HG03558 (cell line): Measurements from ENCODE around the gene TUBA3C.
"Not testable (repeated sequence)": the region's sequence is repeated elsewhere in the genome, so short reads cannot be mapped to it uniquely, and the experiment has no call there.

ENCODE experiments used
- ATAC-seq: cut with Tn5 transposase; IDR thresholded peaks from one replicate; pipeline ENCODE4 v1.9.1; 2021; ENCODE audit warnings: moderate number of reproducible peaks; ENCODE audit not compliant: unreplicated experiment; ENCODE audit errors: extremely low read depth

Gene TUBA3C

DNA sequence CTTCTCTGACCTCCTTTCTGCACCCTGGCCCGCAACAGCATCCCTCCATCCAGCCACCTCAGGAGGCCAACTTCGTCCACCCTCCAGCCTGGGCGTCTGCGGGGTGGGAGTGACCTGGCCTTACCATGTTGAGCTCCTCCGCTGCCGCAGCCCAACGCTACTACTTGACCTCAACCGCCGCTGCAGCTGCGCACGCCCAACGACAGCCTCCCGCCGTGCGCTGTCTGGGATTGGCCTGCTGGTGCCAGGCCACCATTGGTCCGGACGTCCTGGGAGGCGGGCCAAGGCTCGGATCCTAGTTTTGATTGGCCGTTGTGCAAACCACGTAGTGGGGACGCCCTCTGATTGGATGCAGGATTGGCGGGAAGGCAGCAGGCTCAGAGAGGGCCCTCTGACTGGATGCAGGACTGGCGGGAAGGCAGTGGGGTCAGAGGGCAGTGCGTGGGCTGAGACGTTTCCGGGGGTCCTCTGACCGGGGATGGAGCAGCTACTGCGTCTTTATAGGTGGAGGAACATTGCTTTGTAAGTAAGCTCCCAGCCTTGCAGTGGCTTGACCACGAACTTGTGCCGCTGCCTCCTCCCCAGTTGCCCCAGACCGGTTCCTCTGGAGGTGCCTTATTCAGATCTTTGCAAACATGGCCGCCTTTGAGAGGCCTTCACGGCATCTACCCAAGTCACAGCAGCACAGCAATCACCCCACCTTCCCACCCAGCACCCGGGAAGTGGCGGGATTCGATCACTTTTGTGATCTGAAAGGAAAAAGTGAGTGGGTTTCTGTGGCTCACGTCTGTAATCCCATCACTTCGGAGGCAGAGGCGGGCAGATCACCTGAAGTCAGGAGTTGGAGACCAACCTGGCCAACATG is at the start of gene TUBA3C:
Gene TUBA3C, minus strand, starts transcription at position 204 of the 865 bp plus-strand sequence. Its CDS starts 77 bp downstream, at position 127.
- ATAC-seq: no peak

GRCh38 chr13:19207413-19207812 is 25.8 kb upstream of the TUBA3C start:
- not testable (repeated sequence) for ATAC-seq

GRCh38 chr13:19192622-19193021 is 11.0 kb upstream of the TUBA3C start:
- not testable (repeated sequence) for ATAC-seq

- not testable (repeated sequence) for ATAC-seq
Observed at GRCh38 chr13:19189911-19190310, 8.3 kb upstream of the TUBA3C start.

- ATAC-seq: not testable (repeated sequence)
Observed at GRCh38 chr13:19189368-19189767, 7.7 kb upstream of the TUBA3C start.

DNA sequence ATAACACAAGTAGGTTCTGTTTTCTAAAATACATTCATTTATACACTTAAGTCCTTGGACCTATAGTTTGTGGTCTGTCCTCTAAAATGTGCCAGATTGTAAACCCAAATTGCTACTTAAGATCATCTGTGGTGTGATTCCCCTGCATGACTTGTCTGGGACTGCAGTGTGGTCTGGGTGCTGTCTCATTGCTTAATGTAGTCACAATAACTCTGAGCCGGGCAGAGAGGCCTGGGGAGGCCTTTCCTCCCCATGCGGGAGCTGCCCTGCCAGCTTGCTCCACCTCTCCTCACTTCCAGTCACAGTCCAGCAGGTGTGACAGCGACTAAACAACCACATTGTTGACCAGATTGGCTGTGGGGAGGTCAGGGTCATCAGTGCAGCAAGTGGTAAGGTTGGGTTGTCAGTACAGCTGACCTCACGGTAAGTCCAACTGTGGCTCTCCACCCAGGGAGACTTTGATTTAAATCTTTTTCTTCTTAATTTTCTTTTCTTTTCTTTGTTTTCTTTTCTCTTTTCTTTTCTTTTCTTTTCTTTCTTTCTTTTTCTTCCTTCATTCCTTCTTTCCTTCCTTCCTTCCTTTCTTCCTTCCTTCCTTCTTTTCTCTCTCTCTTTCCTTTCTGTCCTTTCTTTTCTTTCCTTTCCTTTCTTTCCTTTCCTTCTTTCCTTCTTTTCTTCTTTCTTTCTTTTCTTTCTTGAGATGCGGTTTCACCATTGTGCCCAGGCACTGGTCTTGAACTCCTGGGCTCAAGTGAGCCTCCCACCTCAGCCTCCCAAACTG is 4.4 kb upstream of the TUBA3C start:
- no peak for ATAC-seq

- ATAC-seq: no peak
Observed at GRCh38 chr13:19185086-19185864, 3.7 kb upstream of the TUBA3C start.

GRCh38 chr13:19184176-19184575 is 2.6 kb upstream of the TUBA3C start:
- no peak for ATAC-seq

- no peak for ATAC-seq
Observed at GRCh38 chr13:19183676-19184075, 2.1 kb upstream of the TUBA3C start.

DNA sequence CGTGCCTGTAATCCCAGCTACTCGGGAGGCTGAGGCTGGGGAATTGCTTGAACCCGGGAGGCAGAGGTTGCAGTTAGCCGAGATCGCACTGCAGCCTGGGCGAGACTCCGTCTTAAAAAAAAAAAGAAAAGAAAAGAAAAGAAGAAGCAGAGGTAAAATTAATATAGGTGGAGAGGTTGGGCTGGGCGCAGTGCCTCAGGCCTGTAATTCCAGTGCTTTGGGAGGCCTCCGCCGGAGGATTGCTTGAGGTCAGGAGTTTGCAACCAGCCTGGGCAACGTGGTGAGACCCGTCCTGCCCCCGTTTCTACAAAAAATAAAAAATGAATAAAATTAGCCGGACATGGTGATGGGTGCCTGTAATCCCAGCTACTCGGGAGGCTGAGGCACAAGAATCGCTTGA is 912 bp upstream of the TUBA3C start:
- no peak for ATAC-seq

- no peak for ATAC-seq
Observed at GRCh38 chr13:19181021-19181620, 503 bp downstream of the TUBA3C start.

DNA sequence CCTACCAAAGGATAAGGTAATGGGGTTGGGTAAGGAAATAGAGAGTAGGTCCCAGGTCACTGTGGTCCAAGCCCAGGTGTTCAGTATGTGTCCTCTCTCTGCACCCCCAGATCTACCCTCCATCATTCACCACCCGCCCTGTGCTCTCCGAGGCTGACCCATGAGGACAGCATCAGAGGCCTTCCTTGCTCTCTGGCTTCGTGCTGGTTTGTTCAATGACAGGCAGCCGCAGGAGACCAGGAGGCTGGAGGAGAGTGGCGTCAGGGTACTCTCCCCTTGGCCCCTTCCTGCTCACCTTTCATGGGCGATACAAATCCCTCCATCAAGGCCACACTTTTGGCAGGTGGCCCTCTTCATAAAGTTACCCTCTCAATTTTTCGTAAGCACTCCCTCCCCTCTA is 1.7 kb downstream of the TUBA3C start:
- ATAC-seq: no peak

DNA sequence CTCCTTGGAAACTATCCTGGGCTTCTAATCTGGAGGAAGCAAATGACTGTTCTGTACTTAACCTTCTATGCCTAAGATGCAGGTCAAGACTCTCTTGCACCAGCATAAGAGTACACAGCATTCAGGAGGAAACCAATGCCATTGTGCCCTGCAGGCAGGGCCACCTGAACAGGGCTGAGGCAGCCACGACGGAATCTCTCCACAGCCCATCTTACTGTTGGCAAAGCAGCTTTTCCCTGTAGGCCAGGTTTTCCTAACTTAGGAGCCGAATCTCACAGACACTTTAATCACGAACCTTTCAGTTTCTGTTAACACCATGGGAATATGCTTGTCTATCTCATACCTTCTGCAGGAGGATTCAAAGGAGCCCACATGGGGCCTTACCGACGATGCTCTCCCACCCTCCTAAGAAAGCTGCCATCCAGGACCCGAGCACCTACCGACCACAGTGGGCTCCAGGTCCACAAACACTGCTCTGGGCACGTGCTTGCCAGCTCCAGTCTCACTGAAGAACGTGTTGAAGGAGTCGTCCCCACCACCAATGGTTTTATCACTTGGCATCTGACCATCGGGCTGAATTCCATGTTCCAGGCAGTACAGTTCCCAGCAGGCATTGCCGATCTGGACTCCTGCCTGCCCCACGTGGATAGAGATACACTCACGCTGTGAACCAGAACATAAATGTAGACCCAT is 2.6 kb downstream of the TUBA3C start:
- no peak for ATAC-seq

DNA sequence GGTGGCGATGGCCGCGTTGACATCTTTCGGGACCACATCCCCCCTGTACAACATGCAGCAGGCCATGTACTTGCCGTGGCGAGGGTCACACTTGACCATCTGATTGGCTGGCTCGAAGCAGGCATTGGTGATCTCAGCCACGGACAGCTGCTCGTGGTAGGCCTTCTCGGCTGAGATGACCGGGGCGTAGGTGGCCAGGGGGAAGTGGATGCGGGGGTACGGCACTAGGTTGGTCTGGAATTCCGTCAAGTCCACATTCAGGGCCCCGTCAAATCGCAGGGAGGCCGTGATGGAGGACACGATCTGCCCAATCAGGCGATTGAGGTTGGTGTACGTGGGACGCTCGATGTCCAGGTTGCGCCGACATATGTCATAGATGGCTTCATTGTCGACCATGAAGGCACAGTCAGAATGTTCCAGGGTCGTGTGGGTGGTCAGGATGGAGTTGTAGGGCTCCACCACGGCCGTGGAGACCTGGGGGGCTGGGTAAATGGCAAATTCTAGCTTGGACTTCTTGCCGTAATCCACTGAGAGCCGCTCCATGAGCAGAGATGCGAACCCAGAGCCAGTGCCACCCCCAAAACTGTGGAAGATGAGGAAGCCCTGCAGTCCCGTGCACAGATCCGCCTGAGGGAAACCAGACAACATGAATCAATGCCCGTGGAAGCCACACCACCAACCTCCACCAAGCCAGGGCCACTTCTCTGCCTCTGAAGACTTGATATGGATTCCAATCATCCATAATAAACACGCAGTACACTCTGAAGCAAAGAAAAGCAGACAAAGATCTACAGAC is 4.4 kb downstream of the TUBA3C start:
- not testable (repeated sequence) for ATAC-seq

- no peak for ATAC-seq
Observed at GRCh38 chr13:19173752-19174151, 7.9 kb downstream of the TUBA3C start.

DNA sequence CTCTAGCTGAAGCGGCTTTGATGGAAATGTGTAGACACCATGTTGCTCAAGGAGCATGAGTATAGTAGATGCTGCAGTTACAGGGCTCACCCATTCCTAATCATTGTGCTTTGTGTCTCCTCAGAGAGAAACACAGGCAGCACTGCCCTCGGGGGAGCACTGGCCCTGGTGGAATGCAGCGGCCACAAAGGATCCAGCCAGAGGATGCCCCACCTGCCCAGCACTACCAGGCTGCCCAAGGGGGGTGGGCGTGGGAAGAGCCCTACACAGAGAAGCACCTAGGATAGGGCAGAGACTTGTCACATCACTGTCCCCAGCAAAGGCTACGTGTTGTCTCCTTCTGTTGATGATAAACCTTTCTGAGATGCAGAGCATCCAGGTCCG is 9.0 kb downstream of the TUBA3C start:
- no peak for ATAC-seq

DNA sequence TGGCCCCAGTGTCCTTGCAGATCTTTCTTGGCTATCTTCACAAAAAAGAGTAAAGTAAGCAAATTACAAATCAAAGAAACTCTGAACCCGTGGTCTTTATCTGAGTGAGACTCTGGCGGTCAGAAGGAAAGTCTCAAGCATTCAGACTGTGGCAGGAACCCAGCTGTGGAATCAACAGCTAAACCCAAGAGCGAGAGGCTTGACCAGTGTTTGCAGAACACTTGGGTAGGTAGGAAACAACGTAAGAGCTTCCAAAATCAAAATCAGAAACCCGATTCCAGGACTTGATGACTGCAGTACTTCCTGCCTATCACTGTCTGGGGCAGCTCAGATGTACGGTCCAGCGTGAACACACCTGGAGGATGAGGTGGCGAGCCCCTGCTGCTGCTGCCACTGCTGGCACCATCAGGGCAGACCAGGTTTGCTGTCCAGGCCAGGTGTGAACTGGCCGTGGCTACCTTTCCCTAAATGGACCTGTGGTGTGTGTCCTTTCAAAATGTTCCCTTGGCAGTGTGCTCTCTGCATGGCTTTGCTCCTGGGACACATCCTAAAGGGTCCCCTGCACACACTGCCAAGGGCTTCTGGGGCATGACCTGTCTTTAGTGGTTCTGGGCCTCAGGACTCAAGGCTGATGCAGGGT is 9.5 kb downstream of the TUBA3C start:
- ATAC-seq: no peak

- ATAC-seq: no peak
Observed at GRCh38 chr13:19171563-19171962, 10.1 kb downstream of the TUBA3C start.
